K562 (cell line): Measurements from ENCODE around the gene GPR157. TPM values are rescaled to one million over a fixed set of nuclear protein-coding genes. Genes with fewer than 3 reads are reported as not detected.

Experiments
- ATAC-seq: fragments of 200-7000 bp; cut with Tn5 transposase; 3 replicates; pipeline ENCODE4 v1.9.1; 2020; ENCODE audit warnings: moderate library complexity
- BruUV-seq: library from RNA; stranded (reverse); fragments of 400-500 nt; replicated peaks from 2 replicates; lab custom pipeline; 2021; lab: Mats Ljungman, UMichigan
- CTCF ChIA-PET: fragments of 300-600 bp; formaldehyde crosslinking; extraction: SDS; loops from one replicate; lab custom pipeline; 2021; ENCODE audit warnings: low intra/inter-chr PET ratio; lab: Yijun Ruan, JAX
- POLR2A ChIA-PET: fragments of 300-600, 350-650 bp; sonication (Branson Sonifier 250); formaldehyde crosslinking; extraction: SDS; loops from one replicate; lab custom pipeline; 2021; ENCODE audit warnings: antibody characterized with exemption, inconsistent platforms; lab: Yijun Ruan, JAX
- DNase-seq, 4 experiments: peaks; one replicate each; pipeline versions ENCODE4 v3.0.0 to v3.0.0-alpha.2; 2011 to 2018; ENCODE audit warnings: low spot score in 3 of 4, mixed read lengths in 3 of 4; ENCODE audit errors: extremely low read depth in 1 of 4
- FAIRE-seq: peaks from 2 replicates; lab custom pipeline; 2011; peaks lifted over from hg19 to GRCh38; lab: Jason Lieb, UNC
- H2AFZ ChIP-seq: 2 replicates; pipeline ENCODE4 v1.6.0; 2011; ENCODE audit warnings: low read depth, low read length, control low read depth, inconsistent platforms
- H3K27ac ChIP-seq: fragments of 200-600 bp; 3 replicates; pipeline ENCODE4 v1.8.0; 2011; ENCODE audit warnings: low read depth, mild to moderate bottlenecking, control low read depth, inconsistent platforms, low read length, moderate library complexity, mixed read lengths; ENCODE audit errors: extremely low read depth
- H3K27me3 ChIP-seq, 2 experiments: fragments of 300-600 bp in 1 of 2; 2 replicates in 1 of 2; 3 replicates in 1 of 2; pipeline versions ENCODE4 v1.6.0 to v1.8.0; 2011; ENCODE audit warnings: inconsistent platforms in 2 of 2, low read length in 2 of 2, mild to moderate bottlenecking in 1 of 2, mixed read lengths in 1 of 2, moderate library complexity in 1 of 2; ENCODE audit not compliant: control insufficient read depth in 2 of 2, insufficient read depth in 2 of 2
- H3K36me3 ChIP-seq: fragments of 300-600 bp; 3 replicates; pipeline ENCODE4 v1.8.0; 2011; ENCODE audit warnings: mild to moderate bottlenecking, low read length, inconsistent platforms; ENCODE audit not compliant: control insufficient read depth, insufficient read depth
- H3K4me1 ChIP-seq, 2 experiments: fragments of 200-600 bp in 1 of 2; replicated peaks in 1 of 2; 2 replicates in 1 of 2; 3 replicates in 1 of 2; pipeline versions ENCODE4 v1.5.1 to v1.8.0; 2011; ENCODE audit warnings: inconsistent platforms in 2 of 2, low read length in 2 of 2, mild to moderate bottlenecking in 1 of 2, mixed read lengths in 1 of 2, moderate library complexity in 1 of 2; ENCODE audit not compliant: control insufficient read depth in 2 of 2, insufficient read depth in 2 of 2
- H3K4me2 ChIP-seq: 2 replicates; pipeline ENCODE4 v1.6.1; 2011; ENCODE audit warnings: low read length, control low read depth, inconsistent platforms, mixed read lengths; ENCODE audit not compliant: insufficient read depth
- H3K4me3 ChIP-seq: fragments of 200-600 bp; sonication (generic), shearing (Covaris generic); 2 replicates; pipeline ENCODE4 v1.5.1; 2016; ENCODE audit warnings: control low read depth, inconsistent platforms
- H3K79me2 ChIP-seq: fragments of 200-600 bp; 3 replicates; pipeline ENCODE4 v1.8.0; 2011; ENCODE audit warnings: low read length, inconsistent platforms; ENCODE audit not compliant: control insufficient read depth, insufficient read depth
- H3K9ac ChIP-seq, 2 experiments: 2 replicates each; pipeline versions ENCODE4 v1.6.0 to v1.6.1; 2011; ENCODE audit warnings: low read depth in 2 of 2, low read length in 2 of 2, control low read depth in 1 of 2, inconsistent platforms in 1 of 2, mild to moderate bottlenecking in 1 of 2, mixed read lengths in 1 of 2; ENCODE audit not compliant: insufficient read depth in 1 of 2
- H3K9me1 ChIP-seq: one replicate; pipeline ENCODE4 v1.6.0; 2011; ENCODE audit warnings: inconsistent platforms, mild to moderate bottlenecking, low read length, moderate library complexity; ENCODE audit not compliant: control insufficient read depth, insufficient read depth
- H3K9me3 ChIP-seq: replicated peaks from 2 replicates; pipeline ENCODE4 v1.5.1; 2011; ENCODE audit warnings: low read depth, low read length, inconsistent platforms; ENCODE audit not compliant: control insufficient read depth, insufficient read depth
- H4K20me1 ChIP-seq: replicated peaks from 2 replicates; pipeline ENCODE4 v1.6.1; 2011; ENCODE audit warnings: low read length, inconsistent platforms, mixed read lengths; ENCODE audit not compliant: control insufficient read depth, insufficient read depth
- GTF2B ChIP-seq: IDR thresholded peaks from 2 replicates; pipeline ENCODE4 v1.6.1; 2011; ENCODE audit not compliant: insufficient read length; ENCODE audit errors: extremely low read depth
- MAFF ChIP-seq: IDR thresholded peaks from 2 replicates; pipeline ENCODE4 v1.6.1; 2012; ENCODE audit warnings: low read length, improper control_type of control experiment
- WGBS: fragments of 100-300 bp; shearing (Covaris generic); methylation state at CpG from one replicate; pipeline ENCODE4 v1.1.6; 2016; ENCODE audit warnings: low coverage, mixed read lengths; ENCODE audit not compliant: insufficient coverage; ENCODE audit errors: missing lambda C conversion rate; 5-methylcytosine and 5-hydroxymethylcytosine counted together
- in situ Hi-C: fragments of 300-500 bp; cut with MboI; formaldehyde crosslinking; loops from 4 replicates; pipeline ENCODE4 v1.15.0; 2018; ENCODE audit warnings: inconsistent platforms, mixed read lengths
- intact Hi-C: fragments of 100-400 bp; cut with micrococcal nuclease; formaldehyde crosslinking; loops from 2 replicates; pipeline ENCODE4 v1.14.2; 2022
- polyA plus RNA-seq, 8 experiments: library from polyadenylated mRNA; depleted of rRNA in 4 of 8; stranded (reverse) in 5 of 8; unstranded in 3 of 8; fragments of >200 nt; fragmentation: Nextera tagmentation in 2 of 8; fragmentation: Illumina TruSeq in 1 of 8; extraction: Ambion mirVana in 2 of 8; extraction: Trizol in 1 of 8; gene quantifications; 2 replicates each; pipeline versions ENCODE4 v1.2.1 to v1.2.3, GENCODE V29; 2011 to 2014; ENCODE audit warnings: inconsistent platforms in 1 of 8, missing spikeins in 1 of 8
- total RNA-seq, 7 experiments: library from RNA; depleted of rRNA in 6 of 7; stranded (reverse); fragments of >200 nt in 6 of 7; fragmentation: Illumina TruSeq in 2 of 7; extraction: Trizol in 2 of 7; gene quantifications; 2 replicates each; pipeline versions ENCODE4 v1.2.1 to v1.2.3, GENCODE V29; 2011 to 2021; ENCODE audit warnings: low replicate concordance in 1 of 7
- TF ChIP-seq, protein P1 (sequence below), 3 experiments: IDR thresholded peaks in 2 of 3; conservative IDR thresholded peaks in 1 of 3; 2 replicates each; pipeline ENCODE4 v1.5.1; 2011 to 2012; ENCODE audit warnings: low read length in 3 of 3, mild to moderate bottlenecking in 3 of 3, control low read depth in 2 of 3, improper control_type of control experiment in 1 of 3, inconsistent platforms in 1 of 3, low read depth in 1 of 3, mixed read lengths in 1 of 3, moderate library complexity in 1 of 3; ENCODE audit not compliant: insufficient read depth in 2 of 3
- TF ChIP-seq, protein P2 (sequence below): fragments of 250-450 bp; sonication (Bioruptor Pico); IDR thresholded peaks from 2 replicates; pipeline ENCODE4 v1.5.0; 2022; ENCODE audit warnings: mild to moderate bottlenecking

GPR157 gene
- total and polyA plus RNA-seq, 9 of the 15 experiments (the other 6 are each of a cell fraction or from before 2014, with no cell fraction given) = 0.01 to 0.18 (median 0.04) TPM; not detected in 4

- ChIA-PET POLR2A (interaction anchor here (0.7 kb wide), 2 partner anchors 12 to 781 kb away, joined by 3 to 4 read pairs; no protein-coding TSS in a partner anchor), CTCF (no interaction called here)
- WGBS = 8% methylated on average over 17 of the region's 17 CpGs
- Histone ChIP-seq H3K36me3 (no peaks in the 10 kb centered on the region), H3K9me3 (no peaks in the 10 kb centered on the region), H3K9ac (no peak overlapping the region), H3K27ac (no peak overlapping the region), H3K4me2 (no peak overlapping the region), H4K20me1 (no peaks in the 10 kb centered on the region; the same call in 1 of the 2 replicates), H3K79me2 (no peaks in the 10 kb centered on the region), H2AFZ (no peak overlapping the region), H3K4me3 (no peak overlapping the region), H3K9me1 (peaks cover under 1% of the 10 kb centered on the region), H3K27me3 (peaks cover 19 to 61% of the 10 kb centered on the region in 2 experiments; a peak in 3 of 5 replicates)
- ATAC-seq (no peak), DNase-seq (no peak), FAIRE-seq (no peak)
- intact Hi-C loops = no loop called here
- BruUV-seq = no TSS peak
- TF ChIP-seq MAFF = no peak
- TF ChIP-seq, all 486 proteins: peak for 0
- in situ Hi-C loops = loop anchor here (5.0 kb wide), 1 partner anchor 47 kb away; no protein-coding TSS in a partner anchor
- H3K4me1 ChIP-seq = peaks cover 2 to 3% of the 10 kb centered on the region in 2 experiments; a peak in 1 of 5 replicates
Measured at GRCh38 chr1:9149837-9150581, 21.1 kb upstream of the GPR157 start.

DNA sequence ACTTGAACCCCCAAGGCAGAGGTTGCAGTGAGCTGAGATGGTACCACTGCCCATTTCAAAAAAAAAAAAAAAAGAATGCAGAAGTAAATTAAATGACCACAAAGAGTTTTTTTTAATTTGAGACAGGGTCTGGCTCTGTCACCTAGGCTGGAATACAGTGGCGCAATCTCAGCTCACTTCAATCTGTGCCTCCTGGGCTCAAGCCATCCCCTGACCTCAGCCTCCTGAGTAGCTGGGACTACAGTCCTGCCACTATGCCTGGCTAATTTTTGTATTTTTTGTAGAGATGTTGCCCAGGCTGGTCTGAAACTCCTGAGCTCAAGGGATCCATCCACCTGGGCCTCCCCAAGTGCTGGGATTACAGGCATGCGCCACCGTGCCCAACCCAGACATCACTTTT is 20.2 kb upstream of the GPR157 start:
- Histone ChIP-seq H2AFZ (no peak overlapping the region), H4K20me1 (no peaks in the 10 kb centered on the region), H3K9me3 (no peaks in the 10 kb centered on the region), H3K79me2 (no peaks in the 10 kb centered on the region), H3K27ac (no peak overlapping the region), H3K4me3 (no peak overlapping the region), H3K9me1 (no peaks in the 10 kb centered on the region), H3K9ac (no peak overlapping the region), H3K4me1 (peaks cover 2 to 5% of the 10 kb centered on the region in 2 experiments; a peak in 1 of 5 replicates), H3K36me3 (no peaks in the 10 kb centered on the region), H3K27me3 (peaks cover 22 to 65% of the 10 kb centered on the region in 2 experiments; a peak in 3 of 5 replicates), H3K4me2 (no peak overlapping the region)
- intact Hi-C loops (no loop called here), in situ Hi-C loops (loop anchor here (5.0 kb wide), 1 partner anchor 48 kb away; no protein-coding TSS in a partner anchor)
- BruUV-seq = no TSS peak
- ChIA-PET CTCF (no interaction called here), POLR2A (interaction anchor here (0.7 to 0.8 kb wide), 4 partner anchors 11 to 780 kb away, joined by 3 to 4 read pairs (median 3); no protein-coding TSS in a partner anchor)
- no peak for TF ChIP-seq GTF2B
- TF ChIP-seq, protein P1, sequence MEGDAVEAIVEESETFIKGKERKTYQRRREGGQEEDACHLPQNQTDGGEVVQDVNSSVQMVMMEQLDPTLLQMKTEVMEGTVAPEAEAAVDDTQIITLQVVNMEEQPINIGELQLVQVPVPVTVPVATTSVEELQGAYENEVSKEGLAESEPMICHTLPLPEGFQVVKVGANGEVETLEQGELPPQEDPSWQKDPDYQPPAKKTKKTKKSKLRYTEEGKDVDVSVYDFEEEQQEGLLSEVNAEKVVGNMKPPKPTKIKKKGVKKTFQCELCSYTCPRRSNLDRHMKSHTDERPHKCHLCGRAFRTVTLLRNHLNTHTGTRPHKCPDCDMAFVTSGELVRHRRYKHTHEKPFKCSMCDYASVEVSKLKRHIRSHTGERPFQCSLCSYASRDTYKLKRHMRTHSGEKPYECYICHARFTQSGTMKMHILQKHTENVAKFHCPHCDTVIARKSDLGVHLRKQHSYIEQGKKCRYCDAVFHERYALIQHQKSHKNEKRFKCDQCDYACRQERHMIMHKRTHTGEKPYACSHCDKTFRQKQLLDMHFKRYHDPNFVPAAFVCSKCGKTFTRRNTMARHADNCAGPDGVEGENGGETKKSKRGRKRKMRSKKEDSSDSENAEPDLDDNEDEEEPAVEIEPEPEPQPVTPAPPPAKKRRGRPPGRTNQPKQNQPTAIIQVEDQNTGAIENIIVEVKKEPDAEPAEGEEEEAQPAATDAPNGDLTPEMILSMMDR (IDR thresholded peaks at IDR 0.05 in 2 of 3, conservative IDR thresholded peaks at IDR 0.05 in 1 of 3; ENCODE audit: insufficient read depth in 2 of 3, low read depth in 1 of 3, low read length in 3 of 3) = no peak
- TF ChIP-seq, protein P2, sequence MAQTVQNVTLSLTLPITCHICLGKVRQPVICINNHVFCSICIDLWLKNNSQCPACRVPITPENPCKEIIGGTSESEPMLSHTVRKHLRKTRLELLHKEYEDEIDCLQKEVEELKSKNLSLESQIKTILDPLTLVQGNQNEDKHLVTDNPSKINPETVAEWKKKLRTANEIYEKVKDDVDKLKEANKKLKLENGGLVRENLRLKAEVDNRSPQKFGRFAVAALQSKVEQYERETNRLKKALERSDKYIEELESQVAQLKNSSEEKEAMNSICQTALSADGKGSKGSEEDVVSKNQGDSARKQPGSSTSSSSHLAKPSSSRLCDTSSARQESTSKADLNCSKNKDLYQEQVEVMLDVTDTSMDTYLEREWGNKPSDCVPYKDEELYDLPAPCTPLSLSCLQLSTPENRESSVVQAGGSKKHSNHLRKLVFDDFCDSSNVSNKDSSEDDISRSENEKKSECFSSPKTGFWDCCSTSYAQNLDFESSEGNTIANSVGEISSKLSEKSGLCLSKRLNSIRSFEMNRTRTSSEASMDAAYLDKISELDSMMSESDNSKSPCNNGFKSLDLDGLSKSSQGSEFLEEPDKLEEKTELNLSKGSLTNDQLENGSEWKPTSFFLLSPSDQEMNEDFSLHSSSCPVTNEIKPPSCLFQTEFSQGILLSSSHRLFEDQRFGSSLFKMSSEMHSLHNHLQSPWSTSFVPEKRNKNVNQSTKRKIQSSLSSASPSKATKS (CRISPR knock-in tag) = no peak
- ATAC-seq = no peak
- FAIRE-seq = no peak
- DNase-seq = no peak
- 36% methylated on average over 3 of the region's 3 CpGs for WGBS
